Astrocyte of the cerebellum (primary cell): ENCODE results near the gene GBP7.

Experiments used
- DNase-seq: peaks from one replicate; pipeline ENCODE4 v3.0.0-alpha.2; 2011; ENCODE audit warnings: low read depth
- H3K4me3 ChIP-seq: 2 replicates; pipeline ENCODE4 v1.5.1; 2011; ENCODE audit warnings: mild to moderate bottlenecking, low read depth, low read length, moderate library complexity
- CTCF ChIP-seq: IDR thresholded peaks from 2 replicates; pipeline ENCODE4 v1.5.1; 2012; ENCODE audit warnings: low read length, low read depth, moderate library complexity, mild to moderate bottlenecking; ENCODE audit errors: missing control alignments
- in situ Hi-C: cut with HindIII; loops from 2 replicates; pipeline ENCODE4 v1.10.0; 2017; ENCODE audit warnings: low sequenced_read_pairs

Gene GBP7

GRCh38 chr1:89172468-89173143, 3.2 kb downstream of the GBP7 start:
- no peak for DNase-seq
- no peak overlapping the region for H3K4me3 ChIP-seq
- in situ Hi-C loops, result no loop called here
- TF ChIP-seq CTCF, result no peak

- in situ Hi-C loops, result no loop called here
- no peak for TF ChIP-seq CTCF
- DNase-seq, result no peak
Observed at GRCh38 chr1:89171067-89171438, 4.8 kb downstream of the GBP7 start.

GRCh38 chr1:89170170-89171066, 5.4 kb downstream of the GBP7 start:
- DNase-seq, result no peak
- H3K4me3 ChIP-seq, result no peak overlapping the region
- no peak for TF ChIP-seq CTCF
- in situ Hi-C loops, result no loop called here

More at GRCh38 chr1:89171067-89171438, 4.8 kb downstream of the GBP7 start:
- no peak overlapping the region for H3K4me3 ChIP-seq

- no peak for DNase-seq
- H3K4me3 ChIP-seq, result no peak overlapping the region
- in situ Hi-C loops, result no loop called here
- TF ChIP-seq CTCF, result no peak
Observed at GRCh38 chr1:89169166-89169565, 6.6 kb downstream of the GBP7 start.

GRCh38 chr1:89167590-89168230, 8.1 kb downstream of the GBP7 start:
- no peak for TF ChIP-seq CTCF
- no peak for DNase-seq
- no peak overlapping the region for H3K4me3 ChIP-seq
- in situ Hi-C loops, result no loop called here

- no peak for DNase-seq
- H3K4me3 ChIP-seq, result no peak overlapping the region
- in situ Hi-C loops, result no loop called here
- no peak for TF ChIP-seq CTCF
Observed at GRCh38 chr1:89166705-89167104, 9.1 kb downstream of the GBP7 start.
